GM19351 (cell line): ENCODE data around the gene AMY1C.
"Not testable (repeated sequence)": the region's sequence is repeated elsewhere in the genome, so short reads cannot be mapped to it uniquely, and the experiment has no call there.

Experiments used
- ATAC-seq: cut with Tn5 transposase; IDR thresholded peaks from one replicate; pipeline ENCODE4 v1.9.1; 2021; ENCODE audit warnings: mild to moderate bottlenecking, moderate library complexity; ENCODE audit not compliant: unreplicated experiment

AMY1C gene

GRCh38 chr1:103749598-103749997, at the start of gene AMY1C:
TSS of gene AMY1C (plus strand) at chr1:103749898. CDS start at chr1:103750470, 572 bp downstream.
- ATAC-seq, result not testable (repeated sequence)

- ATAC-seq, result not testable (repeated sequence)
Observed at GRCh38 chr1:103700669-103701068, 49.0 kb upstream of the AMY1C start.

DNA sequence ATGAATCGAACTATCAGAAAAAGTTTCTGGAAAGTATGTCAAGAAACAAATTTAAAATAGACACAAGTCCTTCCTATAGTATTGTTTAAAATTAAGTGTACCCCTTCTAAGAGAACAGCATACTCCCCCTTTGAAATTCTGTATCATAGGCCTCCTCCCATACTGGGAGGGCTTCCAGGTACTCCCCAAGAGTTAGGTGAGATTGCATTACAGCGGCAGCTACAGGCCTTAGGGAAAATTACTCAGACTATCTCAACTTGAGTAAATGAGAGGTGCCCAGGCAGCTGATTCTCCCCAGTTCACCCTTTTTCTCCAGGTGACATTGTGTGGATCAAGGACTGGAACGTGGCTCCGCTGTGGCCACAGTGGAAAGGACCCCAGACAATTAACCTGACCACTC, 48.4 kb upstream of the AMY1C start:
- not testable (repeated sequence) for ATAC-seq

DNA sequence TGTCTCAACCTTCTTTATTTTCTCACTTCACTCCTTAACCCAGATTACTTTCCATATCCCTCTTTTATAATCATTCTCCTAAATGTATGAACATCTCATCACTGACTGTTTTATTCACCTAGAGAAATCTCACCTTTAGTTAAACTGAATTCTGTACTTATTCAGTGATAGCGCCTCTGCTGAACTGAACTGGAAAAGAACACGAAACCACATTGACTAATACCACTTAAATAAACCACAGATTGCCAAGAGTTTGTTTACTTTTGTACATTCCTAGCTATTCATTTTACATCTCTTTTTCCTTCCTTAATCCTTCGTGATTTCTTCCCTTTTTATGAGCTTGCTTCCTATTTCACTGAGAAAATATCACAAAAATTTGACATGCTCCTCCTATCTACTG, 42.0 kb upstream of the AMY1C start:
- not testable (repeated sequence) for ATAC-seq

DNA sequence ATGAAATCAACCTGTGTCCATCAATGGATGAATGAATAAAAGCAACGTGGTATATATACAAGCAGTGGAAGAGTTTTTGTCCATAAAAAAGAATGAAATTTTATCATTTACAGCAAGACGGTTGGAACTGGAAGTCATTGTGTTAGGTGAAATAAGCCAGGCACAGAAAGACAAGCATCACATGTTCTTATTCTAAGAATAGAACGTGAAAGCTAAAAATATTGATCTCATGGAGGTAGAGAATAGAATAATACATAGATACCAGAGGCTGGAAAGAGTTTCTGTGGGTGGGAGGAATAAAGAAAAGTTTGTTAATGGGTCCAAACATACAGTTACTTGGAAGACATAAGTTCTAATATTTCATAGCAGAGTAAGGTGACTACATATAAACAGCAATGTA, 39.3 kb upstream of the AMY1C start:
- not testable (repeated sequence) for ATAC-seq

GRCh38 chr1:103717404-103717803, 32.3 kb upstream of the AMY1C start:
- ATAC-seq, result not testable (repeated sequence)

DNA sequence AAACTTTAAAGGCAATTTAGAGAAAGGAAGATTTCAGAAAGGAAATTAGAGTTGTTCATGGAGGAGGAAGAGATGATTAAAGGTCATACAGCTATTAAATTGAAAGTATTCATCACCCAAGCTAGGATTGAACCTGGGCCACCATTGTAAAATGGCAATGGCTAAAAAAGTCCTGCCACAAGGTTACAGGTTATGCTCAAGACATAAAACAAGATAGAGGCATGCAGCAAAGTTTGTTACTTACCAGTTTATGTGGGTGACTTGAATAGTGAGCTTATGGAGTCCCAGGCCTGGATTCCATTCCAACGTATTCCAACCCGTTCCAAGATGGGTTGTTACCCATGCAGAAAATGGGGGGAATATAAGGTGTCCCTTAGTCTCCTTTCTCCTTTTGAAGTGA, 28.2 kb upstream of the AMY1C start:
- not testable (repeated sequence) for ATAC-seq

- ATAC-seq, result not testable (repeated sequence)
Observed at GRCh38 chr1:103735334-103735733, 14.4 kb upstream of the AMY1C start.

- ATAC-seq, result not testable (repeated sequence)
Observed at GRCh38 chr1:103738031-103738430, 11.7 kb upstream of the AMY1C start.

GRCh38 chr1:103744449-103744848, 5.2 kb upstream of the AMY1C start:
- ATAC-seq, result not testable (repeated sequence)

DNA sequence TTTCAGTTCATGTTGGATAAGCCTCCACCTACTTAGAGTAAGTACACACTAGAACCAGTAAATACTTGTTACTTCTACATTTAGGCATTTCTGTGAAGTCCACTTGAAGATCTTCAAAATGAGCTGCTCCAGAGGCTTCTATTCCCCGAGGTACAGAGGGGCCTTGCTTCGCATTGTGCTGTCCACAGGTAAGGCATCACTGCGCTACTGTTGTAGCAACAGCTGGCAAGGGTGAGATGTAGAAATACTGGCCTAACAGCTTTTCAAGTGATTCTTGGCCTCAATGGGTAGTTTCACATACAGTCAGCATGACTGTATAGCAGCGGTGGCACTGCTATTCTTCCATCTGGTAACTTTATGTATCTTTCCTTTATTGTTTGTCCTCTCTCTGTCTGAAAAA, 4.7 kb upstream of the AMY1C start:
- not testable (repeated sequence) for ATAC-seq

- not testable (repeated sequence) for ATAC-seq
Observed at GRCh38 chr1:103748273-103748672, 1.4 kb upstream of the AMY1C start.

- ATAC-seq, result no peak
Observed at GRCh38 chr1:103761896-103762295, 12.2 kb downstream of the AMY1C start.

- no peak for ATAC-seq
Observed at GRCh38 chr1:103779932-103780331, 30.2 kb downstream of the AMY1C start.

- ATAC-seq, result peak; percentile 67
Observed at GRCh38 chr1:103783944-103784377, 34.3 kb downstream of the AMY1C start.

GRCh38 chr1:103788377-103788776, 38.7 kb downstream of the AMY1C start:
- ATAC-seq, result no peak

DNA sequence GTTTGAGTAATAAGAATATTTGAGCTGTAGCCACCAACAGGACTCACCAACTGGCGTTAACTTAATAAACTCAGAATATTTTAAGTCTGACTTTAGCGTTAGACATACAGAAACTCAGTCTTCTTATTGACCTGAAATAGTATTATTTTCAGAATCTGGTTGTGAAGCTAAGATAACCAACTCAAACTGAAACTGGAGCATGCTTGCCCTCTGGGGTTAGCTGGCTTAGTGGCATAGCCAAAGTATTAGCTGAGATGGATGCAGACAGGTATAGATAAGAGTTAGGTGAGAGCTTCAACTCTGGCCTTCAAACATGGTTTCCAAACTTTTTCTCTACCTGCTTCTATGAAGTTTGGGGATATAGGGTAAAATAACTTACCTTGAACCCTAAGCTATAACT, 40.5 kb downstream of the AMY1C start:
- peak; percentile 55 for ATAC-seq
